ENCODE data around the gene ZNF365.
"Not testable (repeated sequence)": the region's sequence is repeated elsewhere in the genome, so short reads cannot be mapped to it uniquely, and the experiment has no call there.

GRCh38 chr10:62378877-62379276 lies 4.7 kb downstream of the ZNF365 start:
- TF ChIP-seq CTCF, EZH2 (IDR thresholded peaks at IDR 0.05): not testable (repeated sequence)
